GM12878 (cell line): ENCODE measurements around the gene OAS1. TPM values are rescaled to one million over a fixed set of nuclear protein-coding genes. Genes with fewer than 3 reads are reported as not detected.

Source experiments
- ATAC-seq: fragments of 200-7000 bp; cut with Tn5 transposase; 3 replicates; pipeline ENCODE4 v1.9.1; 2020; ENCODE audit warnings: mild to moderate bottlenecking, moderate library complexity
- BruUV-seq: library from RNA; stranded (reverse); fragments of 400-500 nt; replicated peaks from 2 replicates; lab custom pipeline; 2021; lab: Mats Ljungman, UMichigan
- CTCF ChIA-PET: fragments of 300-600 bp; sonication (Branson Sonifier 250); formaldehyde crosslinking; extraction: SDS; loops from one replicate; lab custom pipeline; 2021; ENCODE audit warnings: inconsistent platforms; lab: Yijun Ruan, JAX
- POLR2A ChIA-PET: fragments of 350-600 bp; formaldehyde crosslinking; extraction: SDS; loops from one replicate; lab custom pipeline; 2021; ENCODE audit warnings: inconsistent platforms; lab: Charles Lee
- RAD21 ChIA-PET: fragments of 300-600 bp; sonication (Branson Sonifier 250); formaldehyde crosslinking; loops from one replicate; lab custom pipeline; 2023; ENCODE audit warnings: antibody characterized with exemption; ENCODE audit not compliant: unreplicated experiment; lab: Charles Lee
- SMC1A ChIA-PET: fragments of 300-600 bp; sonication (Branson Sonifier 250); formaldehyde crosslinking; loops from one replicate; lab custom pipeline; 2023; ENCODE audit not compliant: unreplicated experiment, uncharacterized antibody; lab: Charles Lee
- DNase-seq: peaks from one replicate; pipeline ENCODE4 v3.0.0-alpha.2; 2011; ENCODE audit warnings: low read depth, low spot score
- FAIRE-seq: peaks from 3 replicates; lab custom pipeline; 2011; peaks lifted over from hg19 to GRCh38; lab: Jason Lieb, UNC
- H2AFZ ChIP-seq: 2 replicates; pipeline ENCODE4 v1.6.0; 2011; ENCODE audit warnings: low read depth, low read length, control low read depth; ENCODE audit not compliant: control insufficient read depth
- H3K27ac ChIP-seq: 2 replicates; pipeline ENCODE4 v1.5.1; 2011; ENCODE audit warnings: control low read depth; ENCODE audit not compliant: control insufficient read depth, insufficient read depth
- H3K27me3 ChIP-seq, 2 experiments: replicated peaks in 1 of 2; 2 replicates each; pipeline versions ENCODE4 v1.6.0 to v1.6.1; 2011; ENCODE audit warnings: low read length in 1 of 2; ENCODE audit not compliant: control insufficient read depth in 2 of 2, insufficient read depth in 2 of 2
- H3K36me3 ChIP-seq, 2 experiments: 2 replicates each; pipeline ENCODE4 v1.5.1; 2011; ENCODE audit warnings: low read length in 1 of 2; ENCODE audit not compliant: control insufficient read depth in 2 of 2, insufficient read depth in 2 of 2
- H3K4me1 ChIP-seq: 2 replicates; pipeline ENCODE4 v1.6.1; 2011; ENCODE audit warnings: mild to moderate bottlenecking, low read length, moderate library complexity, mixed read lengths; ENCODE audit not compliant: control insufficient read depth, insufficient read depth
- H3K4me2 ChIP-seq: 2 replicates; pipeline ENCODE4 v1.6.0; 2011; ENCODE audit warnings: control low read depth; ENCODE audit not compliant: control insufficient read depth, insufficient read depth
- H3K4me3 ChIP-seq: fragments of 200-600 bp; sonication (generic); 2 replicates; pipeline ENCODE4 v1.5.1; 2016
- H3K79me2 ChIP-seq: 2 replicates; pipeline ENCODE4 v1.6.0; 2011; ENCODE audit warnings: low read length; ENCODE audit not compliant: control insufficient read depth, insufficient read depth
- H3K9ac ChIP-seq: 2 replicates; pipeline ENCODE4 v1.8.0; 2011; ENCODE audit warnings: low read length, control low read depth, mixed read lengths; ENCODE audit not compliant: control insufficient read depth, insufficient read depth
- H3K9me3 ChIP-seq: replicated peaks from 3 replicates; pipeline ENCODE4 v1.5.1; 2011; ENCODE audit warnings: mild to moderate bottlenecking, low read length; ENCODE audit not compliant: control insufficient read depth, insufficient read depth
- H4K20me1 ChIP-seq: 2 replicates; pipeline ENCODE4 v1.6.0; 2011; ENCODE audit not compliant: control insufficient read depth, insufficient read depth
- BHLHE40 ChIP-seq, 2 experiments: fragments of 450-650 bp in 1 of 2; IDR thresholded peaks; 2 replicates each; pipeline ENCODE4 v1.6.1; 2011 to 2017; ENCODE audit warnings: low read depth in 2 of 2, borderline replicate concordance in 1 of 2, improper control_type of control experiment in 1 of 2, low read length in 1 of 2, mild to moderate bottlenecking in 1 of 2
- CHD4 ChIP-seq: fragments of 200-600 bp; sonication (generic); IDR thresholded peaks from 2 replicates; pipeline ENCODE4 v1.6.1; 2016; ENCODE audit warnings: mild to moderate bottlenecking
- KDM1A ChIP-seq: fragments of 200-600 bp; sonication (generic); IDR thresholded peaks from 2 replicates; pipeline ENCODE4 v1.6.1; 2016; ENCODE audit warnings: borderline replicate concordance
- NRF1 ChIP-seq: conservative IDR thresholded peaks from 2 replicates; pipeline ENCODE4 v1.6.1; 2011; ENCODE audit warnings: mild to moderate bottlenecking, low read depth, low read length, improper control_type of control experiment
- PRDM15 ChIP-seq: fragments of 450-650 bp; formaldehyde crosslinking; IDR thresholded peaks from 2 replicates; pipeline ENCODE4 v1.4.0; 2020; ENCODE audit warnings: mild to moderate bottlenecking, moderate library complexity
- RB1 ChIP-seq: fragments of 450-650 bp; formaldehyde crosslinking; IDR thresholded peaks from 2 replicates; pipeline ENCODE4 v1.6.1; 2017; ENCODE audit warnings: mild to moderate bottlenecking, borderline replicate concordance
- RBBP5 ChIP-seq: fragments of 200-600 bp; sonication (generic); conservative IDR thresholded peaks from 2 replicates; pipeline ENCODE4 v1.6.1; 2016
- SIN3A ChIP-seq: IDR thresholded peaks from 2 replicates; pipeline ENCODE4 v1.6.1; 2012; ENCODE audit warnings: low read depth, low read length, improper control_type of control experiment
- TAF1 ChIP-seq: IDR thresholded peaks from 2 replicates; pipeline ENCODE4 v1.6.1; 2011; ENCODE audit warnings: mild to moderate bottlenecking, low read depth, low read length, borderline replicate concordance
- WRNIP1 ChIP-seq: IDR thresholded peaks from 2 replicates; pipeline ENCODE4 v1.6.1; 2011; ENCODE audit warnings: low read depth, low read length, improper control_type of control experiment, borderline replicate concordance
- ZNF384 ChIP-seq: IDR thresholded peaks from 2 replicates; pipeline ENCODE4 v1.6.1; 2012; ENCODE audit warnings: low read depth, mild to moderate bottlenecking, low read length, improper control_type of control experiment, borderline replicate concordance
- WGBS: methylation state at CpG from one replicate; pipeline ENCODE4 v1.1.6; 2016; ENCODE audit warnings: low lambda C conversion rate; ENCODE audit not compliant: insufficient replicate concordance, insufficient coverage; ENCODE audit errors: missing lambda C conversion rate; 5-methylcytosine and 5-hydroxymethylcytosine counted together
- in situ Hi-C: fragments of 300-500 bp; cut with MboI; formaldehyde crosslinking; loops from 9 replicates; pipeline ENCODE4 v1.14.3; 2018; ENCODE audit warnings: mixed read lengths
- intact Hi-C: fragments of 100-400 bp; cut with micrococcal nuclease; formaldehyde crosslinking; loops from one replicate; pipeline ENCODE4 v1.14.2; 2022; ENCODE audit not compliant: unreplicated experiment
- polyA plus RNA-seq, 11 experiments: library from polyadenylated mRNA; depleted of rRNA in 4 of 11; unstranded in 6 of 11; stranded (reverse) in 5 of 11; fragments of >200 nt; fragmentation: Nextera tagmentation in 4 of 11; fragmentation: Illumina TruSeq in 1 of 11; extraction: Ambion mirVana in 4 of 11; extraction: Trizol in 1 of 11; gene quantifications; 1 replicate in 1 of 11; 2 replicates in 10 of 11; pipeline versions ENCODE4 v1.2.1 to v1.2.3, GENCODE V29; 2011 to 2016; ENCODE audit warnings: inconsistent platforms in 2 of 11, missing spikeins in 2 of 11, low read depth in 1 of 11
- total RNA-seq, 4 experiments: library from RNA; depleted of rRNA in 3 of 4; stranded (reverse); fragments of >200 nt in 3 of 4; fragmentation: Illumina TruSeq in 1 of 4; extraction: Trizol in 1 of 4; gene quantifications; 2 replicates each; pipeline versions ENCODE4 v1.2.1 to v1.2.3, GENCODE V29; 2013 to 2021
- TF ChIP-seq, protein P1 (sequence below): IDR thresholded peaks from 2 replicates; pipeline ENCODE4 v1.6.1; 2012; ENCODE audit warnings: low read length, inconsistent platforms
- TF ChIP-seq, protein P2 (sequence below): IDR thresholded peaks from 2 replicates; pipeline ENCODE4 v1.6.1; 2012; ENCODE audit warnings: improper control_type of control experiment, low read depth, low read length; ENCODE audit not compliant: insufficient replicate concordance

The OAS1 gene
- total and polyA plus RNA-seq, 10 of the 15 experiments (the other 5 are each of a cell fraction or from before 2014, with no cell fraction given) = 44.7 to 287 (median 64.3) TPM

DNA sequence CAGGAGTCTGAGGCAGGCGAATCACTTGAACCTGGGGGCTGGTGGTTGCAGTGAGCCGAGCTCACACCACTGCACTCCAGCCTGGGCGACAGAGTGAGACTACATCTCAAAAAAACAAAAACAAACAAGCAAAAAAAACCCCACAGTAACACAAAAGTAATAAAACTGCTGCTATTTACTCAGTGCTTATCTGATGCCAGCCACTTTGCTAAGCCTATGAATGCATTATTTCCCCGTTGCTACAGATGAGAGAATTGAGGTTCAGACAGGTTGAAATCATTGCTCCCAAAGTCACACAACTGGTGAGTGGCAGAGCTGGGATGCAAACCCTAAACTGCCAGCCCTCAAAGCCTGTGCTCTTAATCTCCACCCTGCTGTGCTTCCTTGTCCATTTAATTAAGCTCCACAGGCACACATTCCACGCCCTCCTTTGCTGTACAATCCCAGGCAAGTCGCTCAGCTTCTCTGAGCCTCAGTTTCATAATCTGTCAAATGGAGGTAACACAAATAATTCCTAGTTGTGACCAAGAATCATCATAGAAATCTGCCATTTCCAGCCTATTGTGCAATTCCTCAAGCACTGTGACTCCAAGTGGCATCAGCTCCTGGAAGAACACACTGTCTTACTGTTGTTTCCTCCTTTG lies 25.8 kb downstream of the OAS1 start:
- POLR2A ChIA-PET = interaction anchor here (0.9 to 1.5 kb wide), 3 partner anchors 12 to 19 kb away, joined by 3 read pairs; no protein-coding TSS in a partner anchor
- Histone ChIP-seq H3K4me3 (no peak overlapping the region), H3K9ac (no peak overlapping the region), H3K9me3 (no peaks in the 10 kb centered on the region; the same call in 2 of the 3 replicates), H3K79me2 (no peaks in the 10 kb centered on the region), H4K20me1 (no peaks in the 10 kb centered on the region), H2AFZ (no peak overlapping the region), H3K36me3 (no peaks in the 10 kb centered on the region), H3K27ac (no peak overlapping the region), H3K4me2 (no peak overlapping the region), H3K27me3 (no peaks in the 10 kb centered on the region), H3K4me1 (no peaks in the 10 kb centered on the region; the same call in 1 of the 2 replicates)
- RAD21 ChIA-PET = interaction anchor here (0.8 kb wide), 1 partner anchor 32 kb away, joined by 4 read pairs; no protein-coding TSS in a partner anchor
- in situ Hi-C loops = no loop called here
- no peak for FAIRE-seq
- CTCF ChIA-PET = interaction anchor here (0.9 kb wide), 1 partner anchor 33 kb away, joined by 3 read pairs; no protein-coding TSS in a partner anchor
- WGBS = 65% methylated on average over 6 of the region's 6 CpGs
- BruUV-seq = no TSS peak
- no peak for DNase-seq
- SMC1A ChIA-PET = interaction anchor here (0.9 to 2.6 kb wide), 4 partner anchors 8 to 32 kb away, joined by 3 to 14 read pairs (median 4); partner anchors contain the start of gene OAS1
- no peak for ATAC-seq
- intact Hi-C loops = no loop called here
- TF ChIP-seq SIN3A = no peak
- no peak for TF ChIP-seq BHLHE40 (IDR thresholded peaks at IDR 0.05; ENCODE audit: borderline replicate concordance in 1 of 2, low read depth in 2 of 2, low read length in 1 of 2)
- TF ChIP-seq ZNF384 = no peak
- TF ChIP-seq NRF1 = no peak
- TF ChIP-seq RB1 = no peak
- TF ChIP-seq TAF1 = no peak
- TF ChIP-seq, protein P1, sequence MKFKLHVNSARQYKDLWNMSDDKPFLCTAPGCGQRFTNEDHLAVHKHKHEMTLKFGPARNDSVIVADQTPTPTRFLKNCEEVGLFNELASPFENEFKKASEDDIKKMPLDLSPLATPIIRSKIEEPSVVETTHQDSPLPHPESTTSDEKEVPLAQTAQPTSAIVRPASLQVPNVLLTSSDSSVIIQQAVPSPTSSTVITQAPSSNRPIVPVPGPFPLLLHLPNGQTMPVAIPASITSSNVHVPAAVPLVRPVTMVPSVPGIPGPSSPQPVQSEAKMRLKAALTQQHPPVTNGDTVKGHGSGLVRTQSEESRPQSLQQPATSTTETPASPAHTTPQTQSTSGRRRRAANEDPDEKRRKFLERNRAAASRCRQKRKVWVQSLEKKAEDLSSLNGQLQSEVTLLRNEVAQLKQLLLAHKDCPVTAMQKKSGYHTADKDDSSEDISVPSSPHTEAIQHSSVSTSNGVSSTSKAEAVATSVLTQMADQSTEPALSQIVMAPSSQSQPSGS = no peak
- TF ChIP-seq KDM1A = no peak
- TF ChIP-seq, protein P2, sequence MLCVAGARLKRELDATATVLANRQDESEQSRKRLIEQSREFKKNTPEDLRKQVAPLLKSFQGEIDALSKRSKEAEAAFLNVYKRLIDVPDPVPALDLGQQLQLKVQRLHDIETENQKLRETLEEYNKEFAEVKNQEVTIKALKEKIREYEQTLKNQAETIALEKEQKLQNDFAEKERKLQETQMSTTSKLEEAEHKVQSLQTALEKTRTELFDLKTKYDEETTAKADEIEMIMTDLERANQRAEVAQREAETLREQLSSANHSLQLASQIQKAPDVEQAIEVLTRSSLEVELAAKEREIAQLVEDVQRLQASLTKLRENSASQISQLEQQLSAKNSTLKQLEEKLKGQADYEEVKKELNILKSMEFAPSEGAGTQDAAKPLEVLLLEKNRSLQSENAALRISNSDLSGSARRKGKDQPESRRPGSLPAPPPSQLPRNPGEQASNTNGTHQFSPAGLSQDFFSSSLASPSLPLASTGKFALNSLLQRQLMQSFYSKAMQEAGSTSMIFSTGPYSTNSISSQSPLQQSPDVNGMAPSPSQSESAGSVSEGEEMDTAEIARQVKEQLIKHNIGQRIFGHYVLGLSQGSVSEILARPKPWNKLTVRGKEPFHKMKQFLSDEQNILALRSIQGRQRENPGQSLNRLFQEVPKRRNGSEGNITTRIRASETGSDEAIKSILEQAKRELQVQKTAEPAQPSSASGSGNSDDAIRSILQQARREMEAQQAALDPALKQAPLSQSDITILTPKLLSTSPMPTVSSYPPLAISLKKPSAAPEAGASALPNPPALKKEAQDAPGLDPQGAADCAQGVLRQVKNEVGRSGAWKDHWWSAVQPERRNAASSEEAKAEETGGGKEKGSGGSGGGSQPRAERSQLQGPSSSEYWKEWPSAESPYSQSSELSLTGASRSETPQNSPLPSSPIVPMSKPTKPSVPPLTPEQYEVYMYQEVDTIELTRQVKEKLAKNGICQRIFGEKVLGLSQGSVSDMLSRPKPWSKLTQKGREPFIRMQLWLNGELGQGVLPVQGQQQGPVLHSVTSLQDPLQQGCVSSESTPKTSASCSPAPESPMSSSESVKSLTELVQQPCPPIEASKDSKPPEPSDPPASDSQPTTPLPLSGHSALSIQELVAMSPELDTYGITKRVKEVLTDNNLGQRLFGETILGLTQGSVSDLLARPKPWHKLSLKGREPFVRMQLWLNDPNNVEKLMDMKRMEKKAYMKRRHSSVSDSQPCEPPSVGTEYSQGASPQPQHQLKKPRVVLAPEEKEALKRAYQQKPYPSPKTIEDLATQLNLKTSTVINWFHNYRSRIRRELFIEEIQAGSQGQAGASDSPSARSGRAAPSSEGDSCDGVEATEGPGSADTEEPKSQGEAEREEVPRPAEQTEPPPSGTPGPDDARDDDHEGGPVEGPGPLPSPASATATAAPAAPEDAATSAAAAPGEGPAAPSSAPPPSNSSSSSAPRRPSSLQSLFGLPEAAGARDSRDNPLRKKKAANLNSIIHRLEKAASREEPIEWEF = no peak
- no peak for TF ChIP-seq CHD4
- no peak for TF ChIP-seq RBBP5
- TF ChIP-seq PRDM15 (CRISPR knock-in tag) = no peak
- no peak for TF ChIP-seq WRNIP1
